Liver (tissue), 9 donors: ENCODE data around the gene RAB3B. TPM values are rescaled to one million over a fixed set of nuclear protein-coding genes. Genes with fewer than 3 reads are reported as not detected.
"Not testable (repeated sequence)": the region's sequence is repeated elsewhere in the genome, so short reads cannot be mapped to it uniquely, and the experiment has no call there.

Source experiments
- DNase-seq: peaks from one replicate; pipeline ENCODE4 v3.0.0-alpha.2; 2017; ENCODE audit warnings: low spot score
- H3K27ac ChIP-seq, 2 donors: one replicate each; pipeline ENCODE4 v1.7.0; 2013; ENCODE audit warnings: inconsistent platforms in 2 of 2, low read length in 2 of 2, control low read depth in 1 of 2, low read depth in 1 of 2, mild to moderate bottlenecking in 1 of 2
- H3K27me3 ChIP-seq, 4 donors: one replicate each; pipeline versions ENCODE4 v1.6.1 to v1.7.0; 2013; ENCODE audit warnings: low read length in 3 of 4, inconsistent platforms in 1 of 4, mild to moderate bottlenecking in 1 of 4, moderate library complexity in 1 of 4; ENCODE audit not compliant: control insufficient read depth in 4 of 4, insufficient read depth in 4 of 4
- H3K36me3 ChIP-seq, 4 donors: one replicate each; pipeline versions ENCODE4 v1.6.1 to v1.7.0; 2013; ENCODE audit warnings: low read length in 3 of 4, mild to moderate bottlenecking in 3 of 4, low read depth in 1 of 4, moderate library complexity in 1 of 4; ENCODE audit not compliant: control insufficient read depth in 4 of 4, insufficient read depth in 3 of 4
- H3K4me1 ChIP-seq, 4 donors: one replicate each; pipeline versions ENCODE4 v1.6.1 to v1.7.0; 2013; ENCODE audit warnings: low read length in 3 of 4, mild to moderate bottlenecking in 3 of 4, moderate library complexity in 1 of 4; ENCODE audit not compliant: control insufficient read depth in 4 of 4, insufficient read depth in 4 of 4
- H3K4me3 ChIP-seq, 3 donors: one replicate each; pipeline versions ENCODE4 v1.6.1 to v1.7.0; 2013; ENCODE audit warnings: low read length in 3 of 3, control low read depth in 1 of 3, low read depth in 1 of 3, mild to moderate bottlenecking in 1 of 3
- H3K9ac ChIP-seq, 2 donors: one replicate each; pipeline ENCODE4 v1.7.0; 2013; ENCODE audit warnings: low read length in 2 of 2, mild to moderate bottlenecking in 2 of 2, moderate library complexity in 2 of 2, control low read depth in 1 of 2, low read depth in 1 of 2
- H3K9me3 ChIP-seq, 4 donors: one replicate each; pipeline versions ENCODE4 v1.6.1 to v1.7.0; 2013; ENCODE audit warnings: low read length in 3 of 4; ENCODE audit not compliant: control insufficient read depth in 4 of 4
- HNF4A ChIP-seq, 2 donors: conservative IDR thresholded peaks; 2 replicates each; pipeline ENCODE4 v1.6.1; 2016; ENCODE audit warnings: antibody characterized with exemption in 2 of 2, mild to moderate bottlenecking in 2 of 2
- NR2F2 ChIP-seq: IDR thresholded peaks from 2 replicates; pipeline ENCODE4 v1.6.1; 2016; ENCODE audit warnings: antibody characterized with exemption
- REST ChIP-seq: IDR thresholded peaks from 2 replicates; pipeline ENCODE4 v1.6.1; 2016; ENCODE audit warnings: antibody characterized with exemption, mild to moderate bottlenecking
- SP1 ChIP-seq: IDR thresholded peaks from 2 replicates; pipeline ENCODE4 v1.6.1; 2018; ENCODE audit warnings: antibody characterized with exemption, mild to moderate bottlenecking
- ZBTB33 ChIP-seq: IDR thresholded peaks from 2 replicates; pipeline ENCODE4 v1.6.1; 2016; ENCODE audit warnings: antibody characterized with exemption
- WGBS: extraction: QIAGEN DNeasy Blood & Tissue Kit; methylation state at CpG from one replicate; pipeline ENCODE4 v1.1.7; 2013; 5-methylcytosine and 5-hydroxymethylcytosine counted together
- polyA plus RNA-seq, 2 donors: library from polyadenylated mRNA; stranded (reverse) in 1 of 2; unstranded in 1 of 2; fragments of 200-250 nt in 1 of 2; fragments of >200 nt in 1 of 2; fragmentation: Nextera tagmentation in 1 of 2; extraction: Ambion mirVana in 1 of 2; gene quantifications; one replicate each; pipeline versions ENCODE4 v1.2.1 to v1.2.3, GENCODE V29; 2013 to 2015
- total RNA-seq, 2 donors: library from RNA; depleted of rRNA; stranded (reverse); fragments of >200 nt; gene quantifications; one replicate each; pipeline ENCODE4 v1.2.3, GENCODE V29; 2014
- donor health status: healthy.
- donor health status: healthy.
- donor health status: healthy.
- donor health status: healthy.
- donor health status: healthy.

RAB3B gene
- total and polyA plus RNA-seq, 4 donors: 0.17 to 5.4 (median 0.32) TPM

- TF ChIP-seq ZBTB33 (no peak), HNF4A (conservative IDR thresholded peaks at IDR 0.05) (no peak)
These were observed 16.9 kb upstream of the RAB3B start (continued) for GRCh38 chr1:52007215-52008002.

- H3K36me3 ChIP-seq, H3K4me3 ChIP-seq, DNase-seq, H3K4me1 ChIP-seq, H3K27me3 ChIP-seq, H3K9ac ChIP-seq, H3K27ac ChIP-seq, H3K9me3 ChIP-seq: not testable (repeated sequence)
- 32% methylated on average over 5 of the region's 5 CpGs for whole genome bisulfite sequencing
These were observed 15.6 kb upstream of the RAB3B start for GRCh38 chr1:52006081-52006553.

GRCh38 chr1:52005548-52005947, 15.0 kb upstream of the RAB3B start:
- 56% methylated on average over 3 of the region's 3 CpGs for WGBS
- not testable (repeated sequence) for H3K27ac ChIP-seq, H3K4me1 ChIP-seq, H3K9me3 ChIP-seq, H3K27me3 ChIP-seq, H3K9ac ChIP-seq, H3K4me3 ChIP-seq, H3K36me3 ChIP-seq, DNase-seq

- Histone ChIP-seq H3K4me1 (no peaks in the 10 kb centered on the region), H3K9me3 (no peaks in the 10 kb centered on the region), H3K4me3 (no peak overlapping the region), H3K27me3 (no peaks in the 10 kb centered on the region), H3K36me3 (no peaks in the 10 kb centered on the region), H3K9ac (no peak overlapping the region), H3K27ac (no peak overlapping the region)
- no peak for TF ChIP-seq NR2F2
- no peak for TF ChIP-seq SP1
- TF ChIP-seq REST: no peak
- DNase-seq: no peak
- 59% methylated on average over 4 of the region's 4 CpGs for WGBS
These were observed 13.4 kb upstream of the RAB3B start for GRCh38 chr1:52003877-52004276.
